K562 (cell line): ENCODE data around the gene SLC7A4. TPM values are rescaled to one million over a fixed set of nuclear protein-coding genes. Genes with fewer than 3 reads are reported as not detected.

Experiments used
- BRD4 ChIP-seq: fragments of 200-600 bp; sonication (generic); IDR thresholded peaks from 2 replicates; pipeline ENCODE4 v1.6.1; 2017; ENCODE audit warnings: inconsistent platforms
- BRD9 ChIP-seq: fragments of 450-650 bp; IDR thresholded peaks from 2 replicates; pipeline ENCODE4 v1.6.1; 2018; ENCODE audit warnings: low read depth; ENCODE audit not compliant: partially characterized antibody
- C11orf30 ChIP-seq: fragments of 450-650 bp; IDR thresholded peaks from 2 replicates; pipeline ENCODE4 v1.6.1; 2016; ENCODE audit warnings: low read depth, mild to moderate bottlenecking
- CHD7 ChIP-seq: fragments of 200-600 bp; sonication (generic); IDR thresholded peaks from one replicate; pipeline ENCODE4 v1.6.1; 2012; ENCODE audit warnings: mild to moderate bottlenecking, low read depth, low read length, inconsistent platforms
- MEF2A ChIP-seq: IDR thresholded peaks from 2 replicates; pipeline ENCODE4 v1.6.1; 2011; ENCODE audit warnings: low read depth, mild to moderate bottlenecking, low read length, moderate library complexity; ENCODE audit not compliant: control insufficient read depth
- NFXL1 ChIP-seq: fragments of 450-650 bp; formaldehyde crosslinking; IDR thresholded peaks from 2 replicates; pipeline ENCODE4 v1.4.0; 2021; ENCODE audit warnings: mild to moderate bottlenecking
- NR4A1 ChIP-seq, 2 experiments: fragments of 250-450 bp in 1 of 2; fragments of 450-650 bp in 1 of 2; sonication (Bioruptor Pico) in 1 of 2; IDR thresholded peaks; 2 replicates each; pipeline versions ENCODE4 v1.4.0 to v1.6.1; 2016 to 2020; ENCODE audit warnings: mild to moderate bottlenecking in 2 of 2, missing compliant biosample characterization in 1 of 2, missing genetic modification characterization in 1 of 2, moderate library complexity in 1 of 2
- PHF21A ChIP-seq: fragments of 450-650 bp; IDR thresholded peaks from 2 replicates; pipeline ENCODE4 v1.6.1; 2017; ENCODE audit warnings: low read depth, borderline replicate concordance
- POU5F1 ChIP-seq: fragments of 150-350 bp; IDR thresholded peaks from 2 replicates; pipeline ENCODE4 v1.6.1; 2014; ENCODE audit warnings: borderline replicate concordance, low read length, low read depth, mild to moderate bottlenecking; ENCODE audit not compliant: partially characterized antibody
- SNIP1 ChIP-seq: fragments of 450-650 bp; IDR thresholded peaks from 2 replicates; pipeline ENCODE4 v1.7.1; 2017; ENCODE audit warnings: low read depth, mild to moderate bottlenecking
- STAT5A ChIP-seq: IDR thresholded peaks from 2 replicates; pipeline ENCODE4 v1.6.1; 2012; ENCODE audit warnings: low read length, inconsistent platforms, borderline replicate concordance
- TBL1XR1 ChIP-seq, 2 experiments: IDR thresholded peaks; 2 replicates each; pipeline ENCODE4 v1.6.1; 2012; ENCODE audit warnings: improper control_type of control experiment in 2 of 2, low read length in 2 of 2, mild to moderate bottlenecking in 1 of 2
- XRCC4 ChIP-seq: IDR thresholded peaks from one replicate; pipeline ENCODE4 v1.6.1; 2011; ENCODE audit not compliant: insufficient read depth, insufficient read length; ENCODE audit errors: extremely low read depth
- ZFP1 ChIP-seq: fragments of 450-650 bp; formaldehyde crosslinking; IDR thresholded peaks from 2 replicates; pipeline ENCODE4 v1.4.0; 2020; ENCODE audit warnings: mild to moderate bottlenecking, mixed read lengths
- ZNF253 ChIP-seq: fragments of 250-450 bp; sonication (Bioruptor Pico); conservative IDR thresholded peaks from 2 replicates; pipeline ENCODE4 v1.6.1; 2021; ENCODE audit warnings: mild to moderate bottlenecking
- ZNF79 ChIP-seq: fragments of 250-450 bp; sonication (Bioruptor Pico); IDR thresholded peaks from 2 replicates; pipeline ENCODE4 v1.4.0; 2020; ENCODE audit warnings: low read depth, mild to moderate bottlenecking, moderate library complexity
- polyA plus RNA-seq, 8 experiments: library from polyadenylated mRNA; depleted of rRNA in 4 of 8; stranded (reverse) in 5 of 8; unstranded in 3 of 8; fragments of >200 nt; fragmentation: Nextera tagmentation in 2 of 8; fragmentation: Illumina TruSeq in 1 of 8; extraction: Ambion mirVana in 2 of 8; extraction: Trizol in 1 of 8; gene quantifications; 2 replicates each; pipeline versions ENCODE4 v1.2.1 to v1.2.3, GENCODE V29; 2011 to 2014; ENCODE audit warnings: inconsistent platforms in 1 of 8, missing spikeins in 1 of 8
- total RNA-seq, 7 experiments: library from RNA; depleted of rRNA in 6 of 7; stranded (reverse); fragments of >200 nt in 6 of 7; fragmentation: Illumina TruSeq in 2 of 7; extraction: Trizol in 2 of 7; gene quantifications; 2 replicates each; pipeline versions ENCODE4 v1.2.1 to v1.2.3, GENCODE V29; 2011 to 2021; ENCODE audit warnings: low replicate concordance in 1 of 7
- TF ChIP-seq, protein P1 (sequence below): sonication (generic); formaldehyde crosslinking; IDR thresholded peaks from 2 replicates; pipeline ENCODE4 v1.8.1; 2023; ENCODE audit warnings: mild to moderate bottlenecking, missing genetic modification reagents

Gene SLC7A4
- total and polyA plus RNA-seq, 9 of the 15 experiments (the other 6 are each of a cell fraction or from before 2014, with no cell fraction given): not detected

DNA sequence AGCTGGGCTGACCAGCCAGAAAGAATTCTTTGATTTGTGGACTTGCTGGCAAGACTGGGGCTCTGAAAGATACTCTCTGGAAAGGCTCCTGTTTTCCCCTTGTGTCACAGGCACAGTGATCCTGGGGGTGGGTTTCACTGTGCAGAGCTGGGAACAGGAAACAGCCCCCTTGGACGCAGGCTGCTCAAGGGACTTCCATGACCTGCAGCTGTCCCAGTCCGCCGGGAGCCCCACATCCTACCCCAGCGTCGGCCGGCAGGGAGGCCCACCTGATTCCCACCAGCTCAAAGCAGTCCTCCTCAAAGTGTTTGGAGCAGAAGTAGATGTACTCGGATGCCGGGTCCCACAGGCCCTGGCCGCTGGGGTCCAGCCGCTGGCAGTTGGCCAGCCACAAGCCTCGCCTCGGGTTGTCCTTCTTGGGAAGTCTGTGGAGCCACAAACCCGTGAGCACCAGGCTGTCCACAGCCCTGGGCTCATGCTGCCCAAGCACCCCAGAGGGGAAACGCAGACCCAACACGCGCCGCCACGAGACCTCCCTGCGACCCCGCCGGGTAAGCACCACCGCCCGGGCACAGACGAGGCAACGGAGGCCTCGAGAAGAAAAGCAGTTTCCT lies 31.3 kb downstream of the SLC7A4 start (continued):
- TF ChIP-seq MEF2A: no peak
- TF ChIP-seq, protein P1, sequence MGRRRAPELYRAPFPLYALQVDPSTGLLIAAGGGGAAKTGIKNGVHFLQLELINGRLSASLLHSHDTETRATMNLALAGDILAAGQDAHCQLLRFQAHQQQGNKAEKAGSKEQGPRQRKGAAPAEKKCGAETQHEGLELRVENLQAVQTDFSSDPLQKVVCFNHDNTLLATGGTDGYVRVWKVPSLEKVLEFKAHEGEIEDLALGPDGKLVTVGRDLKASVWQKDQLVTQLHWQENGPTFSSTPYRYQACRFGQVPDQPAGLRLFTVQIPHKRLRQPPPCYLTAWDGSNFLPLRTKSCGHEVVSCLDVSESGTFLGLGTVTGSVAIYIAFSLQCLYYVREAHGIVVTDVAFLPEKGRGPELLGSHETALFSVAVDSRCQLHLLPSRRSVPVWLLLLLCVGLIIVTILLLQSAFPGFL (CRISPR knock-in tag): no peak
- TF ChIP-seq PHF21A: no peak
- no peak for TF ChIP-seq NFXL1
- TF ChIP-seq NR4A1 (CRISPR knock-in tag; IDR thresholded peaks at IDR 0.05): no peak
- TF ChIP-seq NR4A1 (tag; IDR thresholded peaks at IDR 0.05): no peak
- no peak for TF ChIP-seq TBL1XR1 (IDR thresholded peaks at IDR 0.05; ENCODE audit: low read length in 2 of 2)
- TF ChIP-seq BRD9: no peak
- peak; percentile 86 for TF ChIP-seq ZNF253 (CRISPR knock-in tag)
- TF ChIP-seq ZNF79 (CRISPR knock-in tag): no peak
- TF ChIP-seq C11orf30: no peak
- TF ChIP-seq POU5F1: no peak
- TF ChIP-seq SNIP1: no peak
- TF ChIP-seq ZFP1 (CRISPR knock-in tag): peak; percentile 42; the same call in 1 of the 2 replicates
- TF ChIP-seq CHD7: peak; percentile 12
- TF ChIP-seq STAT5A: no peak
- TF ChIP-seq BRD4: no peak; the same call in none of the 2 replicates
- TF ChIP-seq XRCC4: no peak
